Immature natural killer cell (primary cell): ENCODE data around the gene TRIM27. TPM values are rescaled to one million over a fixed set of nuclear protein-coding genes. Genes with fewer than 3 reads are reported as not detected.

Source experiments
- DNase-seq, 3 donors: peaks; one replicate each; pipeline ENCODE4 v3.0.0; 2022; ENCODE audit warnings: mixed read lengths in 1 of 3
- H3K27ac Mint-ChIP-seq, 6 donors: one replicate each; pipeline ENCODE4 v1.8.0; 2020; ENCODE audit warnings: mixed read lengths in 6 of 6, mild to moderate bottlenecking in 5 of 6, inconsistent platforms in 4 of 6, moderate library complexity in 3 of 6
- H3K27me3 Mint-ChIP-seq, 3 donors: one replicate each; pipeline ENCODE4 v1.8.0; 2020 to 2021; ENCODE audit warnings: low read depth in 3 of 3, mild to moderate bottlenecking in 3 of 3, mixed read lengths in 3 of 3, moderate library complexity in 3 of 3, inconsistent platforms in 1 of 3
- H3K36me3 Mint-ChIP-seq, 3 donors: one replicate each; pipeline ENCODE4 v1.8.0; 2020; ENCODE audit warnings: mixed read lengths in 3 of 3, inconsistent platforms in 2 of 3, mild to moderate bottlenecking in 2 of 3
- H3K4me1 Mint-ChIP-seq, 2 donors: one replicate each; pipeline ENCODE4 v1.8.0; 2020; ENCODE audit warnings: inconsistent platforms in 2 of 2, mild to moderate bottlenecking in 2 of 2, mixed read lengths in 2 of 2, moderate library complexity in 1 of 2
- H3K4me3 Mint-ChIP-seq, 5 donors: one replicate each; pipeline ENCODE4 v1.8.0; 2020; ENCODE audit warnings: mild to moderate bottlenecking in 5 of 5, mixed read lengths in 5 of 5, inconsistent platforms in 3 of 5, moderate library complexity in 3 of 5
- H3K9me3 Mint-ChIP-seq, 6 donors: one replicate each; pipeline ENCODE4 v1.8.0; 2020; ENCODE audit warnings: mild to moderate bottlenecking in 6 of 6, mixed read lengths in 6 of 6, inconsistent platforms in 4 of 6, moderate library complexity in 3 of 6
- polyA plus RNA-seq, 3 donors: library from polyadenylated mRNA; unstranded; fragments of 300-500 nt; fragmentation: Illumina TruSeq; gene quantifications; one replicate each; pipeline ENCODE4 v1.2.3, GENCODE V29; 2021

TRIM27 gene
- polyA plus RNA-seq, 3 donors from 2014 or later: 30.2 to 51.1 (median 43.0) TPM

GRCh38 chr6:28900577-28901256 is 23.1 kb downstream of the TRIM27 start:
- peak overlapping the region in 3 of 6 donors; percentile 18 to 77 (median 59) for H3K27ac Mint-ChIP-seq
- peaks cover 10 to 37% (median 17%) of the 10 kb centered on the region in 3 donors for H3K36me3 Mint-ChIP-seq
- H3K4me3 Mint-ChIP-seq: no peak overlapping the region
- peaks cover 0 to 5% (median 2%) of the 10 kb centered on the region in 6 donors for H3K9me3 Mint-ChIP-seq
- no peak for DNase-seq
- H3K27me3 Mint-ChIP-seq: peaks cover 12 to 19% (median 19%) of the 10 kb centered on the region in 3 donors
- H3K4me1 Mint-ChIP-seq: peaks cover 17 to 26% of the 10 kb centered on the region in 2 donors

- peak overlapping the region; percentile 48 to 100 (median 74) for H3K27ac Mint-ChIP-seq
- H3K27me3 Mint-ChIP-seq: peaks cover 17 to 32% (median 23%) of the 10 kb centered on the region in 3 donors
- H3K4me1 Mint-ChIP-seq: peaks cover 20 to 32% of the 10 kb centered on the region in 2 donors
- DNase-seq: no peak
- peaks cover 0 to 5% (median 2%) of the 10 kb centered on the region in 6 donors for H3K9me3 Mint-ChIP-seq
- peaks cover 6 to 27% (median 10%) of the 10 kb centered on the region in 3 donors for H3K36me3 Mint-ChIP-seq
- H3K4me3 Mint-ChIP-seq: peak overlapping the region; percentile 79 to 100 (median 98)
These were observed 25.1 kb downstream of the TRIM27 start for GRCh38 chr6:28898710-28898965.

- Mint-ChIP-seq H3K36me3 (peaks cover 0 to 18% (median 3%) of the 10 kb centered on the region in 3 donors), H3K27me3 (peaks cover 17 to 34% (median 23%) of the 10 kb centered on the region in 3 donors), H3K4me3 (peak overlapping the region; percentile 97 to 100 (median 98)), H3K9me3 (peaks cover 0 to 5% (median 2%) of the 10 kb centered on the region in 6 donors), H3K27ac (peak overlapping the region; percentile 98 to 100 (median 99)), H3K4me1 (peaks cover 20 to 32% of the 10 kb centered on the region in 2 donors)
- DNase-seq: no peak
These were observed 26.4 kb downstream of the TRIM27 start for GRCh38 chr6:28897369-28897745.

GRCh38 chr6:28896505-28897368 is 27.0 kb downstream of the TRIM27 start:
- peak; percentile 61 to 67 (median 67) for DNase-seq
- peaks cover 0 to 5% (median 2%) of the 10 kb centered on the region in 6 donors for H3K9me3 Mint-ChIP-seq
- peak overlapping the region; percentile 98 to 100 (median 99) for H3K27ac Mint-ChIP-seq
- peaks cover 17 to 34% (median 23%) of the 10 kb centered on the region in 3 donors for H3K27me3 Mint-ChIP-seq
- H3K4me3 Mint-ChIP-seq: peak overlapping the region; percentile 97 to 100 (median 98)
- peaks cover 0 to 13% (median 3%) of the 10 kb centered on the region in 3 donors for H3K36me3 Mint-ChIP-seq
- peaks cover 20 to 32% of the 10 kb centered on the region in 2 donors for H3K4me1 Mint-ChIP-seq

GRCh38 chr6:28895131-28895812 is 28.5 kb downstream of the TRIM27 start:
- H3K9me3 Mint-ChIP-seq: peaks cover 0 to 5% (median 2%) of the 10 kb centered on the region in 6 donors
- H3K27me3 Mint-ChIP-seq: peaks cover 17 to 34% (median 23%) of the 10 kb centered on the region in 3 donors
- H3K36me3 Mint-ChIP-seq: peaks cover 0 to 5% (median 3%) of the 10 kb centered on the region in 3 donors
- H3K4me1 Mint-ChIP-seq: peaks cover 20 to 32% of the 10 kb centered on the region in 2 donors
- H3K4me3 Mint-ChIP-seq: peak overlapping the region; percentile 97 to 100 (median 98)
- peak; percentile 87 to 92 (median 91) for DNase-seq
- peak overlapping the region; percentile 98 to 100 (median 99) for H3K27ac Mint-ChIP-seq

- Mint-ChIP-seq H3K4me1 (peaks cover 15 to 26% of the 10 kb centered on the region in 2 donors), H3K4me3 (peak overlapping the region in 3 of 5 donors; percentile 25 to 68 (median 40)), H3K27me3 (peaks cover 17 to 34% (median 19%) of the 10 kb centered on the region in 3 donors), H3K9me3 (peaks cover 0 to 5% (median 2%) of the 10 kb centered on the region in 6 donors), H3K36me3 (peaks cover 0 to 3% (median 0%) of the 10 kb centered on the region in 3 donors), H3K27ac (peak overlapping the region in 1 of 6 donors; percentile 19)
- no peak for DNase-seq
These were observed 30.5 kb downstream of the TRIM27 start for GRCh38 chr6:28893172-28893799.

GRCh38 chr6:28892525-28892924 is 31.3 kb downstream of the TRIM27 start:
- H3K4me3 Mint-ChIP-seq: no peak overlapping the region
- H3K9me3 Mint-ChIP-seq: peaks cover 0 to 5% (median 2%) of the 10 kb centered on the region in 6 donors
- H3K36me3 Mint-ChIP-seq: peaks cover 0 to 3% (median 0%) of the 10 kb centered on the region in 3 donors
- H3K27ac Mint-ChIP-seq: no peak overlapping the region
- peaks cover 12 to 22% of the 10 kb centered on the region in 2 donors for H3K4me1 Mint-ChIP-seq
- no peak for DNase-seq
- peaks cover 18 to 30% (median 18%) of the 10 kb centered on the region in 3 donors for H3K27me3 Mint-ChIP-seq

- Mint-ChIP-seq H3K36me3 (no peaks in the 10 kb centered on the region), H3K9me3 (peaks cover 0 to 10% (median 3%) of the 10 kb centered on the region in 6 donors), H3K4me1 (peaks cover 30 to 33% of the 10 kb centered on the region in 2 donors), H3K4me3 (no peak overlapping the region), H3K27ac (no peak overlapping the region), H3K27me3 (peaks cover 7 to 11% (median 8%) of the 10 kb centered on the region in 3 donors)
- no peak for DNase-seq
These were observed 35.8 kb downstream of the TRIM27 start for GRCh38 chr6:28887796-28888496.

GRCh38 chr6:28886079-28886439 is 37.7 kb downstream of the TRIM27 start:
- H3K27me3 Mint-ChIP-seq: peaks cover 14 to 23% (median 18%) of the 10 kb centered on the region in 3 donors
- peaks cover 39 to 40% of the 10 kb centered on the region in 2 donors for H3K4me1 Mint-ChIP-seq
- peak overlapping the region in 4 of 6 donors; percentile 26 to 69 (median 54) for H3K27ac Mint-ChIP-seq
- H3K9me3 Mint-ChIP-seq: peaks cover 0 to 10% (median 3%) of the 10 kb centered on the region in 6 donors
- peaks cover 0 to 1% (median 0%) of the 10 kb centered on the region in 3 donors for H3K36me3 Mint-ChIP-seq
- DNase-seq: no peak
- H3K4me3 Mint-ChIP-seq: peak overlapping the region in 2 of 5 donors; percentile 60 to 76

GRCh38 chr6:28884423-28885131 is 39.2 kb downstream of the TRIM27 start:
- H3K4me3 Mint-ChIP-seq: peak overlapping the region; percentile 76 to 90 (median 87)
- peaks cover 47 to 48% of the 10 kb centered on the region in 2 donors for H3K4me1 Mint-ChIP-seq
- H3K27me3 Mint-ChIP-seq: peaks cover 19 to 32% (median 25%) of the 10 kb centered on the region in 3 donors
- H3K9me3 Mint-ChIP-seq: peaks cover 0 to 10% (median 3%) of the 10 kb centered on the region in 6 donors
- H3K36me3 Mint-ChIP-seq: peaks cover 0 to 4% (median 0%) of the 10 kb centered on the region in 3 donors
- DNase-seq: peak; percentile 88 to 91 (median 91)
- H3K27ac Mint-ChIP-seq: peak overlapping the region; percentile 85 to 97 (median 93)

GRCh38 chr6:28880894-28881780 is 42.6 kb downstream of the TRIM27 start:
- peaks cover 17 to 38% (median 32%) of the 10 kb centered on the region in 3 donors for H3K27me3 Mint-ChIP-seq
- H3K36me3 Mint-ChIP-seq: peaks cover 0 to 4% (median 0%) of the 10 kb centered on the region in 3 donors
- peak; percentile 63 to 70 (median 66) for DNase-seq
- peaks cover 0 to 9% (median 3%) of the 10 kb centered on the region in 6 donors for H3K9me3 Mint-ChIP-seq
- peaks cover 45 to 46% of the 10 kb centered on the region in 2 donors for H3K4me1 Mint-ChIP-seq
- H3K4me3 Mint-ChIP-seq: peak overlapping the region; percentile 80 to 97 (median 88)
- H3K27ac Mint-ChIP-seq: peak overlapping the region; percentile 21 to 94 (median 78)
